TTC549 (cell line): Measurements from ENCODE around the gene RTL10.

ENCODE experiments used
- FAIRE-seq: peaks from 2 replicates; lab custom pipeline; 2012; peaks lifted over from hg19 to GRCh38; lab: Jason Lieb, UNC

The RTL10 gene

DNA sequence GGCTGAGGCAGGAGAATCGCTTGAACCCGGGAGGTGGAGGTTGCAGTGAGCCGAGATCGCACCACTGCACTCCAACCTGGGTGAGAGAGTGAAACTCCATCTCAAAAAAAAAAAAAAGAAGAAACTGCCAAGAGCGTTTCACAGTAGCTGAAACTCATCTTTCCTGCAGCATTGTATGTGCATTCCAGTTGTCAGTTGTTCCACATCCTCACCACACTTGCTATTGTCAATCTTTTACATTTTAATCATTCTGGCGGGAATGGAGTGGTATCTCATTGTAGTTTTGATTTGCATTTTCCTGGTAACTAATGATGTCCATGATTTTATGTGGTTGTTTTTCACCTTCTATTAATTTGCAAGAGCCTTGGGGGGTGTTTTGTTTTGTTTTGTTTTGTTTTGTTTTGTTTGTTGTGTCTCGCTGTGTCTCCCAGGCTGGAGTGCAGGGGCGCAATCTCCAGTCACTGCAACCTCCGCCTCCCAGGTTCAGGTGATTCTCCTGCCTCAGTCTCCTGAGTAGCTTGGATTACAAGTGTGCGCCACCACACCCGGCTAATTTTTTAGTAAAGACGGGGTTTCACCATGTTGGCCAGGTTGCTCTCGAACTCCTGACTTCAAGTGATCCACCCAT, 8.1 kb upstream of the RTL10 start:
- FAIRE-seq = no peak

DNA sequence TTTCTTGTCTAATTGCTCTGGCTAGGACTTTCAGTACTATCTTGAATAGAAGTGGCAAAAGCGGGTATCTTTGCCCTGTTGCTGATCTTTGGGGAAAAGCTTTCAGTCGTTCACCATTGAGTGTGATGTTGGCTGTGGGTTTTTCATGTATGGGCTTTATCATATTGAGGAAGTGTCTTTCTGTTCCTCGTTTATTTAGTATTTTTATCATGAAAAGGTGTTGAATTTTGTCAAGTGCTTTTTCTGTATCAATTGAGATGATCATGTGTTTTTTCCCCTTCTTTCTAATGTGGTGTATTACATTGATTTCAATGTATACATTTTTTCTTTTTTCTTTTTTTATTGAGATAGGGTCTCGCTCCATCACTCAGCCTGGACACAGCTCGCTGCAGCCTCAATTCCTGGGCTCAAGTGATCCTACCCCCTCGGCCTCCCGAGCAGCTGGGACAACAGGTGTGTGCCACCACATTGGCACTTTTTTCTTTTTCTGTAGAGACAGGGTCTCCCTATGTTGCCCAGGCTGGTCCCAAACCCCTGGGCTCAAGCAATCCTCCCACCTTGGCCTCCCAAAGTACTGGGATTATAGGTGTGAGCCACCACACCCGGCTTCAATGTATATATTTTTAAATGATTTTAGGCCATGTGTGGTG, 5.3 kb upstream of the RTL10 start:
- no peak for FAIRE-seq

DNA sequence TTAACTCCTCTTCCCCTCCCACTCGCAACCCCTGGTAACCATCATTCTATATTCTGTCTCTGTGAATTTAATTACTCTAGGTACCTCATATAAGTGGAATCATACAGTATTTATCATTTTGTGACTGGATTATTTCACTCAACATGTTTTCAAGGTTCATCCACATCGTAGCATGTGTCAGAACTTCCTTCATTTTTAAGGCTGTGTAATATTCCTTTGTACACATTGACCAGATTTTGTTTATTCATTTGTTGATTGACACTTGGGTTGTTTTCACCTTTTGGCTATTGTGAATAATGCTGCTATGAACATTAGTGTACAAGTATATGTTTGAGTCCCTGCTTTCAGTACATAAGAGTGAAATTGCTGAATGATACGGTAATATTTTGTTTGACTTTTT, 2.7 kb upstream of the RTL10 start:
- FAIRE-seq = no peak

DNA sequence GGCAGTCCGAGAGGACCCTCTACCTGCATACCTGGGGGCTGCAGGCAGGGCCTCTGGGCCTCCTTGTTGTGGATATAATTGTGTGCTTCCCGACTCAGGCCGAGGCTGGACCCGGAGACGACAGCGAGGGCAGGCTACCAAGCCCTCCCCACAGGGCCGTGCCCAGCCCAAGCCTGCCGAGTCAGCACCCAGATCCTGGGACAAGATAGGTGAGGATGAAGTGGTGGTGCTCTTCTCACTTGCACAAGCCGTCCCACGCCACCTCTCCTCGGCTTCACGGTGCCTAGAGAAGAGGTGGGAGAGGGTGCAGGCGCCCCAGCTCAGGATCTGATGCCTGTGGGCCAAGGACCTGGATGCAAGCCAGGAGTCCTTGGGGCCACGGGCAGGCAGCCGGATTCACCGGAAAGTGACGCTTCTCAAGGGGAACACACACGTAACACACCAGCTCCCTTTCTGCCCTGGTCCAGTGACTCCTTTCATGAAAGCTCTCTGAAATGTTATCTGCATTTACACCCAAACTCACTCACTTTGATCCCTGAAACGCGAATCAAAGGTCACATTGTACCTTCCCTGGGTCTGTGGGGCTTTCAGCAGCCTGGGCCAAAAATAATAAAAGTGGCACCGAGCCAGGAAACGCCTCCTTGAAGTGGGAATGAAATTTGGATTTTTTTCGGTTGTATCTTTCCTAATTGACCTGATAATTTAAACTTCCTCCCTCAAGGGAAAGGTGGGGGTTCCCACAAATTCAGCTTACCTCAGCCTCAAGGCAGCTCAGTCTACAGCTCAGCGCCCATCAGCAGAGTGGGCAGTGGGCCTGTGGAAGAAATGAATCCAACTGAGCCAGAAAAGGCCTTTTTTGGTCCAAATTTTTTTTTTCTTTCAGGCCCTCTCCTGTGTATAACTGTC, 1.1 kb upstream of the RTL10 start:
- no peak for FAIRE-seq

DNA sequence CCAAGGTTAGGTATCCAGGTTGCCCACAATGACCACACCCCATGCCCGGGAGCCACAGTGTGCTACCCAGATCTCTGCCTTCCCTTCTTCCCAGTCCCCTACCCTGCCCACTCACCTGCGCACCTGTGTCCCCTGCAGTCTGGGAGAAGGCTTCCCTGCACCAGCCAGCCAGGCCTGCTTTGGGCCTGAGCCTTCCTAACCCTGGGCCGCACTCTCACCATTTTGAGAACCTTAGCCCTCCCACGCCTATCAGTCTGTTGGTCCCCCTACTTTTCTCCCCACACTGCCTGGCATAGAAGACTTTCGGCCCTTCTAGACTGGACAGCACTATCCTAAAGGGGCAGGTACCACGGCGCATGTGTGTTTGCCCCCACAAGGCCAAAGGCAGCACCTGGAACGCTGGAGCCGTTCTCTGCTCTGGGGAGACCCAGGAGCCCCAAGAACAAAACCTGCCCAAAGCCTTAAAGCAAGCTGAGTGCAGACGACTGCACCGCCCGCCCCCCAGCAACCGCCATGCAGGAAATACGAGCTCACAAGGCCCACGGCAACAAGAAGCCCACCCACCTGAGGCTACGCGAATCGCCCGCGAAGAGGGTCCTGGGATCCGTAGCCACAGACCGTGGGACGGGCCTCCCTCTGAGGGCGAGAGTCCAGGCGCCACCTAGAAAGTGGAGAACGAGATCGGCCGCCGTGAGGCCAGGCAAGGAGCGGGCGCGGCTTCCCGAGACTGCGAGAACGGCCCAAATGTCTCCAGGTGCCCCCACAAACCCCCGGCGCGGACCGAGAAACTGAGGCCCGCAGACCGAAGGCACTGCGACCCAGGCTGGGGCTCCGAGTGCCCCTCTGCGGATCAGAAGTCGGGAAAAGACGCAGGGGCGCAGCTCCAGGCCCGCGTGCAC, 546 bp downstream of the RTL10 start:
- FAIRE-seq = no peak

DNA sequence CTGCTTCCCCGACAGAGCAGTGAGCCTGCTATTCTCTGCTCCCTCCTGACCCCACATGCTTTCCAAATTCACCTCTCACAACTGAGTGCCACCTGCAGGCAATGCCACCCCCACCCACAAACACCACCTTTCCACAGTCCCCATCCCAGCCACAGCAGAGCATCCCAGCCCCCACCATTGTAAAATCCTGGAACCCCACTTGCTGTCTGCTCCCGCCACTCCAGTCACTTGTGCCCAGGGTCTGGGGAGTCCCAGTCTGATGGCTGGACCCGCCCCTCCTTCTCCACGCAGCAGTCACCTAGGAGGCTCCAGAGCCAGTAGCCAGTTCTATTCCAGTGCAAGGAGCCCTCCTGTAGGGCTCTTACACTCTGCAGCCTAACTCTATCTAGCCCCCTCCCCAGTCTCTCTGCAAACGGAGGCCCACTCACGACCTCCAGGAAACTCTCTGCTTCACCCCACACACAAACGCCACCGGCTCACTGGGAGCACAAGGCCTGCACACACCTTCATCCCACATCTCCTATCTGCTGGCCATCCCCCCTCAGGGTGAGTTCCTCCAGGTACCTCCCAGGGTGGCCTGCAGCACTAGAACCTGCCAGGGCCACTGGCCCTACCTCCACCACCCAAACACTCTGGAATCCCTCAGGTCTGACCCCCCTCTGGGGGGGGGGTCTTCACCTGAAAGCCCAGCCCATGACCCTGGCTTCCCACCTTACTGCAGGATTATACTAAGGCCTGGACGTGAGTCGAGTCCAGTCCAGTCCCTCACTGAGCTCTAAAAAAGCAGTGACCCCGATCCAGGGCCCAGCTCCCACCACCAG, 1.4 kb downstream of the RTL10 start:
- FAIRE-seq = no peak

DNA sequence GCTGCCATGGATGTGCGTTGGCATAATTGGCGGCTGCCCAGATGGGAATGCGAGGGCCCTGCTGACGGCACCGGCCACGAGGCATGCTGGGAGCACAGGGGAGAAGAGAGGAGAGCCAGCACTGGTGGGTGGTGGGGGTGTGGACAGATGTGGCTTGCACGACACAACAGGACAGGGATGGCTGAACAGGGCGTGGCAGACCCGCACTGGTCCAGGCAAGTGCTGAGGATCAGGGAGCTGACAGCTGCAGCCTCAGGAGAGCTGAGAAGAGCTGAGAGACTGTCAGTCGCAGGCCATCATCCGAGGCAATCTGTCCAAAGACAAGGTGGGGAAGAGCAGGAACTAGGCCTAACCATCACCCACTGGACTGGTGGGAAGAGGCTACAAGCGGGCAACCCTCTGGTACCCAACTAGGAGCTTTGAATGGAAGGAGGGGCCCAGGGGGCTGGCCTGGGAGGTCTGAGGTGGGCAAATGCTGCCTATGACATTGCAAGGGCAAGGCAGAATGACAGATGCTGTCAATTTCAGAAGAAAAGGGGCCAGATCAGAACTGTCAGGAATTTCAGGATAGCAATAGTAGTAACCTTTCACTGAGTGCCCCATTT, 2.4 kb downstream of the RTL10 start:
- FAIRE-seq = no peak

DNA sequence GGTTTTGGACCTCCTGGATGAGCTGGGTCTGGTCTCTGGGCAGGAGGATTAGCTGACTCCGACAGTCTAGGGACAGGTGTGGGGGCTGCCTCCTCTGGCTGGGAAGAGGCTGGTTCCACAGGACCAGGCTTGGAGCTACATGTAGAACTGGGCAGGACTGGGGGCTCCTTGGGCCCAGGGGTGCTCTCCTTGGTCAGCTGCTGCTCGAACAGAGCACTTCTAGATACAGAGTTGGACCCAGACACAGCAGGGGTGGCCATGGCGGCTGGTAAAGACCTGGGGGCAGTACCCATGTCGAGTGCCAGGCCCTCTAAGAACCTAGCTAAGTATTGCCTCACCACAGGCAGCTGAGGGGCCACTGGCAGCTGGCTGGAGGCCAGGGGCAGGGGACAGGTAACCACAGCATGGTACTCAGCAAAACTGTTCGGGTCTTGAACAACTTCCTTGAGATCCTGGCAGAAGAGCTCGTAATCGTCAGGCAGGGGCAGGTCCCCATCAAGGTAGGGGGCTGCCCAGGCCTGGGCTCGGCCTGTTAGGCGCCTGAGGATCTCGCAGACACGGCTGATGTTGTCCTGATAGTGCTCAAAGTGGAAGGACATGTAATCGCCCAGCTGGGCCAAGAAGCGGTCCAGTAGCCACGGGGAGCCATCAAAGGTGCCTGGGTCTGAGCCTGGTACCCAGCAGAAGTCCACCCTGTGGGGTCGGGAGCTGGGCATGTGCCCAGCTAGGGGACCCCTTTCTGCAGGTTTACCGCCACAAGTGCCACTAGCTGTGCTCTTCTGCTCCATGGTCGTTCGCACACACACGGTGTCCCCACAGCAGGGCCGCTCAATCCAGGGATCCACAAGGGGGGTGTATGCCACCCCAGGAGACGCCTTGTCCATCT, 3.1 kb downstream of the RTL10 start:
- FAIRE-seq = no peak

DNA sequence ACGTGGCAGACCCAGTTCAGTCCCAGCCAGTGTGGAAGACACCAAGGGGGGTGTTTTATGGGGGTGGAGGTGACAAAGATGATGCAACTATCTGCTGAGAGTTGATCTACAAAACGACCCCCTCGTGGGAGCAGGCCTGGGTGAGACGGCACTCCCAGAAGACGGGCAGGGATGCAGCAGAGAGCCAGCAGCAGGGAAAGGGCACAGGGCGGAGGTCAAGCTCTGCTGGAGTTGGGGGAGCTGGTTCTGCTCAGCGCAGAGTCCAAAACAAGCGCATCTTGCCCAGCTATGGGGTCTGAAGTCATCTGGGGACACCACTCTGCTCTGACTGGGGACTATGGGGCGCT, 3.9 kb downstream of the RTL10 start:
- FAIRE-seq = no peak

DNA sequence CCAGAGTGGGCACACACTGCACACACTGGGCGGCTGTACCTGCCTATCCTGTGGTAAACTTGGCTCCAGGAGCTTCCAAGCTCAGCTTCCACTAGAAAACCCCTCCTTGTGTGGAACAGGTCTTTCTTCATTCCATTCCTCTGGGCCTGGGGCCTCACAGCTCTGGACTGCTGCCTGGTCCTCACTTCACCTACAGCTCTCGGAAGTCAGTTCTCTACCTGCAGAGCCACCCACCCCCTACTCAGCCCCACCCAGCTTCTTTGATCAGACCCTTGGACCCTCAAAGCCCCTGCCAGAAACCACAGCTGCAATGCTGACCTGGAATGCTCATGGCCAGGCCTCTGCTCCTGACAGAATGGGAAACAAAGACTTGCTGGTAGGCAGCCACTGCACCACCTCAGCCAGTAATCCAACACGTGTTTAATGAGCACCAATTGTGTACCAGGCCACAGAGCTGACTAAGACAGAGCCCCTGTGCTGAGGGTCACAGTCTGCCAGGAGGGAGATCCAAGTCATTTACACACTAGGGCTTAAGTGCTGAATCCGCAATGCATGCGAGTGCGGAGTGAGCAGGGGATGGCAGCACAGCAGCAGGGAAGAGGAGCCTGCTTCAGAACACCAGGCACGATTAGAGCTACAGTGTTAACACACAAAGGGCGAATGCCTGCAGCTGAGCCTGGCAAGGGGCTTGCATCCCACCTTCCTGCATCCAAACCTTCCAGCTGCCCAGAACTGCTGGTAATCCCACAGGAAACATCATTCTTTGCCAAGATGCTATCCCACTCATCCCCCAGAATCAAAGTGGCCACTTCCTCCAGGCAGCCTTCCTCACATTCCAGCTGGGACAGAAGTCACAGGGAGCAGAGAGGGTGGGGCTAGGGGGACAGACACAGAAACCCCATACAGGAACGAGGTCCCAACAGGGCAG, 4.6 kb downstream of the RTL10 start:
- FAIRE-seq = no peak

DNA sequence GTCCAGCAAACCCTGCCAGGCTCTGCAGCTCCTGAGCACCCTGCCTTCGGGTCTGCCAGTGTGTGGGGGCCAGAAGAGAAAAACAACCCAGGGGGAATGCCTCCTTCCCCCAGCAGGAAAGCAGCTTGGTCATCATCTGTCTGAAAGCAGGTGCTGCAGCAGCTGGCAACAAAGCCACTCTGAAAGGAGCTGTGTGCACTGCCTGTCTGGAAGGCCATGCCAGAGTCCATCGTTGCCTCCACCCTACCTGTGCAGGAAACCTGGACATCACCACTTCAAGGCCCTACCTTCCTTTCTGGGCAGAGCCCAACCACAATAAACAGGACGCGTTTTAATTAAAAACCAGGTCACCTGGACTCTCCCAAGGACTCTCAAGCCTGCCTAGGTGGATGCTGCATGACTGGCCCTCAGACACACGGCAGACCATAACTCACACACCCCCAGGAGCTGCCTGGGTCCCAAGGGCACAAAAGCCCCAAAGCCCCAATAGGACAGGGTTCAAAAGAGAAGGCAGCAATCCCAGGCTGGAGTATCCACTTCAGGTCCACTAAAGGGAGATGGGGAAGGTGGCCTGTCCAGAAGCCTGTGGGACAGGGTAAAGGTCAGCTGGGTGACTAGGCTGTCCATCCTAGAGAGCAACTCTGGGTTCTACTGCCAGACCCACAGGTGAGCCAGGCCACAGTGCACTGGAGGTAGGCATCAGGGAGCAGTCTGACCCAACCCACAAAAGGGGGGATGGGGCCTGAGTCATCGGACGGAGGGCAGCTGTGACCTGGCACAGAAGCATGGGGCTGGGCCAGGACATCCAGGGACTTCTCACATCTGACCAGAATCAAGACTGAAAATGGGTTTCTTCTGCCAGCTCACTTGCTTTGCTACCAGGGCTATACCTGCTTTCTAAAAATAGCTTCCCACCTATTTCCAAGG, 6.1 kb downstream of the RTL10 start:
- FAIRE-seq = no peak

DNA sequence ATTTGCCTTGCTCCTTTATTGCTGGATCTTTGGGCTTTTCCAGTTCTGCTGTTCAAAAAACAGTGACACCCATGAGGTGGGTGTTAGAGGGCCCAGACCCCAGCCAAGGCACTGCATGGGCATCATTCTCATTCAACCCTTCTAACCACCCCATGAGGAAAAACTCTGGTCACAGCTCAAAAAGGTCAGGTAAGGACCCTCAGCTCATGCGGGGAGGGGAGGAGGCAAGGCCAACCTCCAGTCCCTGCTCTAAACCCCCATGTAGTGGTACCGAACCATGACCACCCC, 7.4 kb downstream of the RTL10 start:
- no peak for FAIRE-seq

DNA sequence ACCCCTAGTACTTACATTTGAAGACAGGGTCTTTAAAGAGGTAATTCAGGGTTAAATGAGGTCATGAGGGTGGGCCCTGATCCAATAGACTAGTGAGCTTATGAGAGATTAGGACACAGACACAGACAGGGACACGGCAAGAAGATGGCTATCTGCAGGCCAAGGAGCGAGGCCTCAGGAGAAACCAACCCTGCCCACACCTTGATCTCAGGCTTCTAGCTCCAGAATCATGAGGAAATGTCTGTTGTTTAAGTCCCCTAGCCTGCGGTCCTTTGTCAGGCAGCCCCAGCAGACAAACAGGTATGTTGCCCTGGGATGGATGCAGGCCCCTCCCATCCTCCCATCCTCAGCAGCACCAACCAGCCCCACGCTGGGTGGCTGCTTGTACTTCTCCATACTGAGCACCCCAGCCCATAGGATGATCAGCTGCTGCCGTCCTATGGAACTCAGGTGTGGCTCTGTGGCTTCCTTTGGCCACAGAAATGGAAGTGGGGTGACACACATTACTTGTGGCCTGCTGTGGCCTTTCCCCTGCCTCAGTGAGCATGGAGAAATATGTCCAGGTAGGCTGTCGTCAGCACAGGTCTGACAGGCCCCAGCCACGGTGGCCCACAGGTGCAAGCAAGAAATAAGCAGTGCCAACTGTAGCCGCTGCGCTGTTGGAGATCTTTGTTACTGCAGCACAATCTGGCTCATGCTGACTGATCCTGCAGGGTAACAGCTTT, 7.9 kb downstream of the RTL10 start:
- no peak for FAIRE-seq

DNA sequence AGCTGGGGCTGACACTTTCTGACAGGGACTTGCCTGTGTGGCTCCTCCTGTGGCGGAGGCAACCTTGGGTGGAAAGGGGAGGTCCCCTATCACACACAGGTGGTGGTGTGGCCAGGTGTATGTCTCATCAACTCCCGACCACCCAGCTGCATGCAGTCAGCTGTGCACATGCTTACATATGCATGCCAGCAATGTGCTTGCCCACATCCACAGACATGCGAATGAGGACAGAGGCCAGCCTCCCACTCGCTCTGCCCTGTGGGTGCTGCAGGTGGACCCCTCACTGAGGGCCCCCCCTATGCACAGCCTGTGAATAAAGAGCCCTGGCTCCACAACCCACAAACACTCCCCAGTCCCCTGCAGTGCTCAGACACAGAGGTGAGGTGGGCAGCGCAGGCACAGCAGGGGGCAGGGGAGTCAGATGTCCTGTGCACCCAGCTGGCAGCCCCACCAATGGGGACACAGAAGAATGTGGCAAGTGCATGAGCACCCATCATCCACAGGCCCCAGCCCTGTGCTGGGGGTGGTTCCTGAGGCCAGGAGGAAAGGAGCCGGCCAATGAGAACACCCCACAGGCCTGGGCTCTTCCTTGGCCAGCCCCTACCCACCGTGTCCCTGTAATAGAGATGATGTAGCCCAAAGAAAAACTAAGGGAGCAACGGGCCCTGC, 9.5 kb downstream of the RTL10 start:
- no peak for FAIRE-seq

DNA sequence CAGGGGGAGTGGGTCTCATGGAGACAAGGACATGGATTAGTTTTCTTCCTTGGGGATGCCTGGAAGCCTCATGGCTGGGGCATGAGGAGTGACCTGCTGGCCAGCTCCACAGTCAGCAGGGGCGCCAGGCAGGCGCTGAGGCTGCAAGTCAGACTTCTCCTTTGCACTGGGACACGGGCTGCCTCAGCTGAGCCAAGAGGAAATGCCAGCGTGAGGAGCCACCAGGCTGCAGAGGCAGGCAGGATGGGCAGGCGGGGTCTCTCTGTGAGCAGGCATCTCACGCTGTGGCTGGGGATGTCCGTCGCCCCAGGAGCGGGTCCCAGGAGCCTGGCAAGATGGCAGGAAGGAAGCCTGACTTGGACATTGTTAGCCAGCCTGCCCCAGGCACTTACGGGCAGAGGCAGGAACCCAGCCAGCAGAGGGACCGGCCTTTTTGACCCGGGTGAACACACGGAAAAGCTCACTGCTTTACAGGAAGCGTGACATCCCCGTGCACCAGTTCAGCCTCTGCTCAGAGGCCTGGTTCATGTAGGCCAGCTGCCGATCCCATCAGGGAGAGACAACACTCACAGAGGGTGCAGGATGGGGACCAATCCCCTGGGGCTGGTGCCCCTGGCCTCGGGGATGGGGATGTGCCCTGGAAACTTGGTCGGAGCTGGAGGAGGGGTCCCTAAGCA, 10.2 kb downstream of the RTL10 start:
- FAIRE-seq = no peak

DNA sequence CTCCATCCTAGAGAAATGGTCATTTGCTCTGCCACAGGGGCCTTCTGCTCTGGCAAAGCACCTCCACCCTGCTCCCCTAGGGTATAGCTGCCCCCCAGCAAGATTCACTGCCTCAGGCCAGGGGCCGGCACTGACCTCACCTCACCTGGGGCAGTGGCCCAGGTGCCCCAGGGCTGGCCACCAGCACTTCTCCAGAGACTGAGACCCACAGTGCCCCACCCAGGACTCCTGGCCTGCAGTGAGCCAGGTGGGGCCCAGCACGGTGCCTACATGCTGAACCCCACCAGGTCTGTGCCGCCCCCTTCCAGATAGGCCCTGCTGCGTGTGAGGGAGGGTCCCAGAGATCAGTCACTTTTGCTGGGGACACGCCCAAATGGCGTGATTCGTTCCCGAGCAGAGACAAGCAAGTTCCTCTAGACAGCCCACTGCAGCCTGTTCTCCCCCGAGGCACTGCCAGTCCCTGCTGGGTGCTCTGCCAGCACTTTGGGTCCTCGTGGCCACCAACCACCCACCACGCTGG, 10.8 kb downstream of the RTL10 start:
- FAIRE-seq = no peak
